Cardiac muscle cell (in vitro differentiated cells and primary cell): ENCODE results near the gene CDH15. TPM values are rescaled to one million over a fixed set of nuclear protein-coding genes. Genes with fewer than 3 reads are reported as not detected.

ENCODE experiments used
- DNase-seq, 2 donors: peaks; one replicate each; pipeline versions ENCODE4 v3.0.0 to v3.0.0-alpha.2; 2010 to 2017; ENCODE audit warnings: low read depth in 1 of 2, low spot score in 1 of 2
- H3K27ac ChIP-seq: fragments of 200-600 bp; sonication (generic); 2 replicates; pipeline ENCODE4 v1.5.1; 2016
- H3K27me3 ChIP-seq: fragments of 200-600 bp; sonication (generic); 2 replicates; pipeline ENCODE4 v1.6.0; 2016; ENCODE audit warnings: control low read depth
- H3K36me3 ChIP-seq: fragments of 200-600 bp; sonication (generic); 2 replicates; pipeline ENCODE4 v1.5.1; 2016; ENCODE audit warnings: control low read depth
- H3K4me1 ChIP-seq: fragments of 200-600 bp; sonication (generic); 2 replicates; pipeline ENCODE4 v1.8.1; 2017; ENCODE audit warnings: low read depth, mild to moderate bottlenecking, mixed run types
- H3K4me3 ChIP-seq: fragments of 200-600 bp; sonication (generic); 2 replicates; pipeline ENCODE4 v1.5.1; 2016; ENCODE audit warnings: mild to moderate bottlenecking
- H3K9me3 ChIP-seq: fragments of 200-600 bp; sonication (generic); 2 replicates; pipeline ENCODE4 v1.5.1; 2017; ENCODE audit warnings: low read depth, mild to moderate bottlenecking, control low read depth
- polyA plus RNA-seq: library from polyadenylated mRNA; unstranded; fragments of >200 nt; fragmentation: Nextera tagmentation; extraction: Ambion mirVana; gene quantifications from 2 replicates; pipeline ENCODE4 v1.2.1, GENCODE V29; 2016
- total RNA-seq: library from RNA; depleted of rRNA; stranded (reverse); fragments of >200 nt; gene quantifications from 2 replicates; pipeline ENCODE4 v1.2.3, GENCODE V29; 2016
- TF ChIP-seq, protein P1 (sequence below): IDR thresholded peaks from 2 replicates; pipeline ENCODE4 v1.5.1; 2012; ENCODE audit warnings: low read depth, mild to moderate bottlenecking, low read length

The CDH15 gene
- total and polyA plus RNA-seq, 2 experiments from 2014 or later, result 0.78 to 1.5 TPM

DNA sequence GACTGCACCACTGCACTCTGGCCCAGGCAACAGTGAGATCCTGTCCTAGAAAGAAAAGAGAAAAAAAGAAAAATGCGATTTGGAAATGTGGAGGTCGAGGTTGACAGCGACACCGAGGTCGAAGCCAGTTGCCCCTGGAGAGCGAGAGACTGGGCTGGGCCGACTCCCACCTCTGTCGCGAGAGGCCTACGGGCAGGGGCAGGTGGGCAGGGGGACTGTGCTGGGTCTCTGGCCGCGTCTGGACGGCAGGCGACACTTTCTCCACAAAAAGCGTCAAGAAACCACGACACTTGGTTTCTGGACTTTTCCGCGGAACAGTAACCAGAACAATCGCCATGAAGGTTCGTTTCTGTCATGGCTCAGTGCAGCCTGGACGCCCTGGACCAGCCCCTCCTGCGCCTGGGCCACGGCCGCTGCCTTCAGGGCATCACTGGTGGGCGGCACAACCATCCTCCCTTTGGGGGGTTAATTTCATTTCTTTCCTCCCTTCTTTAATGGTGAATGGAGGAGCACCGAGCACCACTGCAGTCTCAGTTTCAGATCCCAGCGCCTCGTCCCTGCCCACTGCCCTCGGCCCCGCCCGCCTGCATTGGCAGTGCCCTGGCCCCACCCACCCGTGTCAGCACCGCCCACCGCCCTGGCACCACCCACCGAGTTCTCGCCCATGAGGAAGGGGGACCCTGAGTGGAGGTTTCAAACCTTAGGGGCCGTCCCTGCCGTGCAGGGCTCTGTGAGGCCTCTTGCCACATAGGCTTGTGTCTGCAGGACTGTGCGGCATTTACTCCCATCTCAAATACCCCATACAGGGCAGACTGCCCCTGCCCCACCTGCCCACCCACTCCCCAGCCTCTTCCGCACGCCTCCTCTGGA, 18.5 kb upstream of the CDH15 start:
- DNase-seq, result no peak
- Histone ChIP-seq H3K4me3 (no peak overlapping the region), H3K36me3 (peaks cover 5% of the 10 kb centered on the region), H3K27me3 (no peaks in the 10 kb centered on the region), H3K27ac (no peak overlapping the region), H3K4me1 (no peaks in the 10 kb centered on the region), H3K9me3 (no peaks in the 10 kb centered on the region)
- TF ChIP-seq, protein P1, sequence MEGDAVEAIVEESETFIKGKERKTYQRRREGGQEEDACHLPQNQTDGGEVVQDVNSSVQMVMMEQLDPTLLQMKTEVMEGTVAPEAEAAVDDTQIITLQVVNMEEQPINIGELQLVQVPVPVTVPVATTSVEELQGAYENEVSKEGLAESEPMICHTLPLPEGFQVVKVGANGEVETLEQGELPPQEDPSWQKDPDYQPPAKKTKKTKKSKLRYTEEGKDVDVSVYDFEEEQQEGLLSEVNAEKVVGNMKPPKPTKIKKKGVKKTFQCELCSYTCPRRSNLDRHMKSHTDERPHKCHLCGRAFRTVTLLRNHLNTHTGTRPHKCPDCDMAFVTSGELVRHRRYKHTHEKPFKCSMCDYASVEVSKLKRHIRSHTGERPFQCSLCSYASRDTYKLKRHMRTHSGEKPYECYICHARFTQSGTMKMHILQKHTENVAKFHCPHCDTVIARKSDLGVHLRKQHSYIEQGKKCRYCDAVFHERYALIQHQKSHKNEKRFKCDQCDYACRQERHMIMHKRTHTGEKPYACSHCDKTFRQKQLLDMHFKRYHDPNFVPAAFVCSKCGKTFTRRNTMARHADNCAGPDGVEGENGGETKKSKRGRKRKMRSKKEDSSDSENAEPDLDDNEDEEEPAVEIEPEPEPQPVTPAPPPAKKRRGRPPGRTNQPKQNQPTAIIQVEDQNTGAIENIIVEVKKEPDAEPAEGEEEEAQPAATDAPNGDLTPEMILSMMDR, result no peak

DNA sequence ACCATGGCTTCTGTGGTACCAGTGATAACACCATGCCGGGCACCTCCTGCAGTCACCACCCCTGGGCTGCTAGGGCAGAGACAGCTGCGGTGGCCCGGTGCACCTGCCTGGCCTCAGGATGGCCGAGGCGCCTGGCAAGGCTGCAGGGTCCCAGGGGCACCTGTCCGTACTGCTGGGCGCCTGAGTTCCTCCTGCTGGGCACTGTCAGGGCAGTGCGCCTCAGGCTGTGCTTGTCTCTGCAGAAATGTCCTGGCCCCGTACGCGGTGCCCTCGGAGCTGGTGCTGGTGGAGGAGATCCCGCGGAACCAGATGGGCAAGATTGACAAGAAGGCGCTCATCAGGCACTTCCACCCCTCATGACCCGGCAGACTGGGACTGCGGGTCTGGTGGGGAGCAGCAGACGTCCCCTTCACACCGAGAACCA, 17.7 kb upstream of the CDH15 start:
- no peak for DNase-seq
- Histone ChIP-seq H3K9me3 (no peaks in the 10 kb centered on the region), H3K27me3 (no peaks in the 10 kb centered on the region), H3K27ac (no peak overlapping the region), H3K4me1 (no peaks in the 10 kb centered on the region), H3K4me3 (no peak overlapping the region), H3K36me3 (peaks cover 5% of the 10 kb centered on the region)
- TF ChIP-seq, protein P1, result no peak

DNA sequence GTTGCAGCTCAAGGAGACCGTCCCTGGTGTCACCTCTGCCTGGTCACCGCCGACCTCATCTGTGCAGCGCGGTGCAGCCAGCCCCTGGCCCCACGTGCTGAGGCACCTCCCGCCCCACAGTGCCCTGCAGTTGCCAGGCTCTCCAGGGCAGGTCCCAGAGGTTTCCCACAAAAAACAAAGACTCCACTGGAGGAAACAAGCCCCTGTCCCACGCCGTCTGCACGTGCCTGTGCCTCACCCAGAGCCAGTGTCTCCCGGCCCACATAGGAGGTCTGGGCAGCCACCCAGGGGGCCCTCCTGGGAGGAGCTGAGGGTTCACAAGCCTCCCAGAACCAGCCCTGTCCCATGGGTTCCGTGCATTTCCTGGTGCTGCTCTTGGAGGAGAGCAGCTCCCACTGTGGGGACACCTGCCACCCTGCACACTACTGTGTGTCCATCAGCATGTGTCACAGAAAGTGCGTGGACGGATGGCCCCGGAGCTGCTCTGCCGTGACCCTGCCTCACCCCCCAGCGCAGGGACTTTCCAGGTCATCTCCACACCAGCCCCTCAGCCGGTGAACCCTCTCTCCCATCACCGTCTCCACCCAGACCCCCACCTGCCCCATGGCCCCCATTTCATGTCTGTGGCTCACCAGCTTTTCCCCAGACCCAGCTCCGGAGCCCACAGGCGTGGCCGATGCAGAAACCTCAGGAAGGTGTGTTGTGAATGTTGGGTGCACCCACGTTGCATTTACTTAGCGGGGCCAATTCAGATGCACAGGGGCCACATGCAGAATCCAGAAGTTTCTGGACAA, 17.0 kb upstream of the CDH15 start:
- TF ChIP-seq, protein P1, result no peak
- H3K9me3 ChIP-seq, result no peaks in the 10 kb centered on the region
- H3K27ac ChIP-seq, result peak overlapping the region; percentile 20
- DNase-seq, result no peak
- H3K4me1 ChIP-seq, result no peaks in the 10 kb centered on the region
- H3K36me3 ChIP-seq, result peaks cover 5% of the 10 kb centered on the region
- no peak overlapping the region for H3K4me3 ChIP-seq
- H3K27me3 ChIP-seq, result no peaks in the 10 kb centered on the region

DNA sequence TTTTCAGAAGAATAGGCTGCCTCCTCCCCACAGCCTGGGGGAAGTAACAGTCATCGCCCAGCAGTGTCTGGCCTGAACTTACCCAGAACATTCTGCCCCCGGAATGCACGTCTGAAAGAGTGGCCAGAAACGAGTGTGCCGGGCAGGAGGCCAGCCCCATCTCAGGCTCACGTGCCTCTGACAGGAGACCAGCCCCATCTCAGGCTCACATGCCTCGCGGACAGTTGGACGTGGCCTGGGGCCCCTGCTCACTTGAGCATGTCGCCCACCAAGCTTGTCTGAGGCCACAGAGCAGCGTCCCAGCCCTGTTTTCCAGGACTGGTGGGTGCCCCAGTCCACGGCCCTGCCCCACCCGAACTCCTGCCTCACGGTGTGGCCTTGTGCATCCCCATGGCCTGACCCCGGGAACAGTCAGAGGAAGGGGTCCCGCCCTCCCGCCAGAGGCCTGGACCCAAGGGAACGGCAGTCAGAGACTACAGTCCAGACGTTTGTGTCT, 16.3 kb upstream of the CDH15 start:
- no peaks in the 10 kb centered on the region for H3K4me1 ChIP-seq
- no peaks in the 10 kb centered on the region for H3K27me3 ChIP-seq
- no peak overlapping the region for H3K4me3 ChIP-seq
- TF ChIP-seq, protein P1, result no peak
- H3K36me3 ChIP-seq, result peaks cover 5% of the 10 kb centered on the region
- H3K27ac ChIP-seq, result peak overlapping the region; percentile 20
- H3K9me3 ChIP-seq, result no peaks in the 10 kb centered on the region
- DNase-seq, result peak; percentile 60 to 93

DNA sequence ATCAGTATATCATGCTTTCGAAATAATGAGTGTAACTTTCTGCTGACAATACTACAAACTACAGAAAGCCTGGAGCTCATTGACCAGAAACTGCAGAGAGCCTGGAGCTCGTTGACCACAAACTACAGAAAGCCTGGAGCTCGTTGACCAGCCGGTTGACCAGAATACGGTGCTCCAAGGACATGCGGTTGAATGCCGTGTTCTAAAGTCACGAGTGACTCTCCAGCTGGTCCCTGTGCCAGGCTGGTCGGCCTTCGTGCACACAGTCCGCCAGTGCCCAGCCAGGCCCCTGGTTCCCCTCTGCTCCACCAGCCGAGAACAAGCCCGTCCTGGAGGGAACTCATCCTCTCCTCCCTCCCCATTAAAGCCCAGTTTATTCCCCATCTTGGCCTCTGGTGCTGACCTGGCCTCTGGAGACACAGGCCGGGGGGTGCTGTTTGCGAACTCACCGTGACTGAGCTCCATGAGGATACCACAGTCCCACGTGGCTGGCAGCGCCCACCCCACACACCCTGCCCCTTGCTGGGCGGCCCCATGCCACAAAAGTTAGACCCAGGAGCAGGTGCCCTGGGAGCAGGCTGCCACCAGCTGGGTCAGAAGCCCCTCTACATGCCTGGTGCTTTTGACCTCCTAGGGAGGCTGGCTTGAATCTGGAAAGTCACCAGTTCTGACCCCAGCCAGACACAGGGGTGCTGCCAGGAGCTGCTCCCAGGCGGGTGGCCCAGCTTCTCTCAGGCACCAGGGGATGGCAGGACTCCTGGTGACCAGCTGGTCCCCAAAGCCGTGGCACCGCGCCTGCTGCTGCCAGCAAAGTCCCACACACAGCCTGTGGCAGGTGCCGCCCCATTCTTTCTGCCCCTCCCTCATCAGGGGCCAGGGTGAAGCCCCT, 15.5 kb upstream of the CDH15 start:
- Histone ChIP-seq H3K4me3 (no peak overlapping the region), H3K4me1 (no peaks in the 10 kb centered on the region), H3K36me3 (peaks cover 5% of the 10 kb centered on the region), H3K27me3 (no peaks in the 10 kb centered on the region), H3K9me3 (no peaks in the 10 kb centered on the region), H3K27ac (peak overlapping the region; percentile 20)
- TF ChIP-seq, protein P1, result no peak
- DNase-seq, result peak in 1 of 2 donors; percentile 21
